A375 (cell line): ENCODE results near the gene OR2S2. TPM values are rescaled to one million over a fixed set of nuclear protein-coding genes. Genes with fewer than 3 reads are reported as not detected.

Experiments used
- total RNA-seq: library from RNA; depleted of rRNA; stranded (reverse); fragments of >200 nt; shearing (Covaris generic); gene quantifications from 2 replicates; pipeline ENCODE4 v1.2.3, GENCODE V29; 2014; rRNA removed

The OR2S2 gene
- total RNA-seq, result not detected in 2 replicates

DNA sequence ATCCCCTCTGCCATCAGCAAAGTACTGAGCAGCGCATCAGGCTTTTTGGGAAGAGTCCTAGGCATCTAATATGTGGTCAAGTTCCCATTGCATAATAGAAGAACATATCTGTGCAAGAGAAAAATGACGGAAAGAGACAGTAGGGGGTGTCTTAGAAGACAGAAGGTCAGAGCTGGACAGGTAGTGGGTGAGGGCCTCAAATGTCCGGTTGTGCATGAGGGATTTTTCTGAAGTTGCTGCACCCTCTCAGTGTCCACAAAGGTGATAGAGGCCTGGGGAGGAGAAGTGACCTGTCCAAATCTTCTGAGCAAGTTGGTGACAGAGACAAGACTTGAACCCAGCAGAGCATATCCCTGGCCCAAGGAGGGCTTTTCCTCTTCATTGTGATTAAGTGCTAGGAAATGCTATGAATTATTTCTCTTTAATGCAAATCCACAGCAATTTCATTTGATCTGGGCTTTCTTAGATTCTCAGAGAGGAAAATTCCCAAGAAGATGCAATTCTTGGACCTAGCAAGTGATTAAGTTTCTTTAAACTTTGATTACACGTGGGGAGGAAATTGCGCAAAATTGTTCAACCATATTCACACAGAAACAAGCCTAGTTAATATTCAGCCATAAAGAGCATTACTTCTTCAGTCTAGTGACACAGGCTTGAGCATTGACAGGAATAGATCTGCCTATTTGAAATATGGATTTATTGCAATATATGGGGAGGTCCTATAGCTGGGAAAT is at the start of gene OR2S2:
OR2S2 (minus strand) TSS at position 51 of the 734 bp plus-strand sequence. CDS start 56 bp downstream, outside the sequence.

GRCh38 chr9:35909274-35909673 is 48.7 kb downstream of the OR2S2 start, which contains the start of gene SPAAR:
Gene SPAAR, plus strand, starts transcription at chr9:35909490. Its CDS starts 974 bp downstream, at chr9:35910464.

Other genes starting within 250 kb of the OR2S2 start
- gene TLN1, start 226.0 kb downstream of the OR2S2 start, total RNA-seq, result 168 and 176 TPM in 2 replicates
- gene CREB3, start 225.5 kb downstream of the OR2S2 start, total RNA-seq, result 37.5 and 41.9 TPM in 2 replicates
- gene GBA2, start 208.9 kb downstream of the OR2S2 start, total RNA-seq, result 49.6 and 50.5 TPM in 2 replicates
- 20.3 and 20.9 TPM in 2 replicates for gene RGP1, start 208.9 kb downstream of the OR2S2 start, total RNA-seq
- not detected in 2 replicates for gene MSMP, start 203.9 kb downstream of the OR2S2 start, total RNA-seq
- gene NPR2, start 166.6 kb downstream of the OR2S2 start, total RNA-seq, result 2.0 and 5.1 TPM in 2 replicates
- gene SPAG8, start 145.9 kb downstream of the OR2S2 start, total RNA-seq, result 1.2 and 3.7 TPM in 2 replicates
- 95.7 and 102 TPM in 2 replicates for gene HINT2, start 143.1 kb downstream of the OR2S2 start, total RNA-seq
- gene FAM221B, start 129.4 kb downstream of the OR2S2 start, total RNA-seq, result not detected in 2 replicates
- gene TMEM8B, start 128.9 kb downstream of the OR2S2 start, total RNA-seq, result 1.5 and 1.7 TPM in 2 replicates
- not detected in 2 replicates for gene OR13J1, start 87.8 kb downstream of the OR2S2 start, total RNA-seq
- 7.3 and 10.7 TPM in 2 replicates for gene HRCT1, start 52.0 kb downstream of the OR2S2 start, total RNA-seq
- gene SPAAR, start 48.7 kb downstream of the OR2S2 start, total RNA-seq, result 0.60 TPM in 1 of 2 replicates, not detected in the other
- gene RECK, start 78.8 kb upstream of the OR2S2 start, total RNA-seq, result 4.5 and 4.9 TPM in 2 replicates
- 1.2 and 2.3 TPM in 2 replicates for gene GLIPR2, start 178.6 kb upstream of the OR2S2 start, total RNA-seq
- not detected in 2 replicates for gene CCIN, start 211.2 kb upstream of the OR2S2 start, total RNA-seq
- gene CLTA, start 232.8 kb upstream of the OR2S2 start, total RNA-seq, result 447 and 450 TPM in 2 replicates